Activated gamma-delta T cell treated with anti-CD3 and anti-CD28 coated beads, Interleukin-2, amount 50 U/mL, for 16 hours (primary cell): ENCODE results near the gene HOXC4.
"Not testable (repeated sequence)": the region's sequence is repeated elsewhere in the genome, so short reads cannot be mapped to it uniquely, and the experiment has no call there.

ENCODE experiments used
- DNase-seq: peaks from one replicate; pipeline ENCODE4 v3.0.0-alpha.2; 2020; ENCODE audit warnings: low read depth

HOXC4 gene

DNA sequence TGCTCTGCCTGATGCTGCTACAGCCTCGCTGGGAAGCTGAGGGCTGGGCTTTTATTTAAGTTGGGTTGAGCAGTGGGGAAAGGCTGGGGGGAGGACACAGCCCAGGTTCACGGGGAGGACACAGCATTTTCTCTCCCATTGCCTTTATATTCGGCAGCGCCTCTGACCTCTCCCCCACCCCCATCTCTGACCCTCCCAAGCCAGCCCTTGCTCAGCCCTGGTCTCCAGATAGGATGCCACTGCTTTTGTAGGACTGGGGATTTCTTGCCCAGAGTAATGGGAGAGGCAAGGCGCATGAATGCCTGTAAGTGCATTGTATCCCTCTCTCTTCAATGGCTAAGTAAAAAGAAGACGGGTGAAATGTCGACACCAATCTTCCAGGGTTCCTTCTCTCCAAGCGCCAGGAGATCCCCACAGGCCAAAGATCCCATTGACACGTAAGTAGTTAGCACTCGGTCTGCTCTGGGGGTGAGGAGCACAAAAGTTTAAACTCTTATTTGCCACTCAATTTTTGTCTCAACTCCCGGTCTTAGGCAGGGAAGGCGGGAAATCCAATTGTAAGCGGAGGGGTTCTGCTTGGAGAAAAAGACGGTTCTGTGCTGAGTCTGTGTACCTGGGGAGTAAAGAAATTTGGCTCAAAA, 4.6 kb downstream of the HOXC4 start:
- no peak for DNase-seq

DNA sequence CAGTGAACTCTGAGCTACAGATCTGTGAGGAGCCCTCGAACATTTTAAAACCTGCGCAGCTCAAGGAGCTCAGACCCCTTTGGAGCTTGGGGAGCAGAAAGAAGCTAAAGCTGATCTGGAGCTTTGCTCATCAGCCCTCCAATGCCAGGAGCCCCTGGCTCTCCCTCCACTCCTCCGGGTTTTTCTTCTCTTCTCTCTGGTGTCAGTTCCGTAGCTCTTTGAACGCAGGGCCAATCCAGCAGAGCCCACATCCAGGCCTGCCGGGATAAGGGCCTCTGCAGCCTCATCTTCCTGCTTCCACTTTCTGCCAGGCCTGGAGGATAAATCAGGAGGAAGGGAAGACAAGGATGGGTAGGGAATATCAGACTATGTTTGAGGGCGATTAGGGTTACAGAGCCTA, 6.0 kb downstream of the HOXC4 start:
- no peak for DNase-seq

DNA sequence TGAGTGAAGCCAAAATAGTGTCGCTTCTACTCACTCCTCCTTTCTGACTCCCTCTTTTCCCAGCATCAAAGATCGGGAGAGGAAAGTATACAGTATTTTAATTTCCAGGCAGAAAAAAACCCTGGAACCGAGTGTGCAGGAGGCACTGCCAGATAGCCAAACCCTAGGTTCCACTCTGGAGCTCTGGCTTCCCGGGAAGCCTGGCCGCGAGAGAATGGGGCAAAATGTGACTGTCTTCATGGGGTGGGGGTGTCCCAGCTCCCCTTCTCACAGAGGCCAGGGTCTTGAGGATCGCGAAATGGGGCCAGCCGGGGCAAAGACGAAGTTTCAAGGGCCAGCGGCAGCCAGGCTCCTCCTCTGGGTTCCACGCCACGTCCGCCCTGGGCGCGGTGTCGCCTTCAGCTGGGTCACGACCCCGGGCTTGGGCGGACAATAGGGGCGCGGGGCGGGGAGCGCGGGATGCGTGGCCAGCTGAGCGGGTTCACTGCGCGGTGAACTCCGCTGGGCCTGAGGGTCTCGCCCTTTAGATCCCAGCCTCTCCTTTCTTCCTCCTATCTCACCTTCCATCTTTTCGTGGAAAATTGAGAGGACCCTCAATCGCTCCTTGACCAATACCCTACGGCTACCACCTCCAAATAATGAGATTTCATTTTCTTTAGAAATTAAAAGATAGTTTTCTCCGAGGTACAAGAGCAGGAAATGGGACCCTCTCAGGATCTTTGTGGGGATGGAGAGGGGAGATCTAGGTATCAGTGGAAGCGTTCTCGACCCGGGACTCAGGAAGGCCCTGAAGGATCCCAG, 6.7 kb downstream of the HOXC4 start:
- no peak for DNase-seq

DNA sequence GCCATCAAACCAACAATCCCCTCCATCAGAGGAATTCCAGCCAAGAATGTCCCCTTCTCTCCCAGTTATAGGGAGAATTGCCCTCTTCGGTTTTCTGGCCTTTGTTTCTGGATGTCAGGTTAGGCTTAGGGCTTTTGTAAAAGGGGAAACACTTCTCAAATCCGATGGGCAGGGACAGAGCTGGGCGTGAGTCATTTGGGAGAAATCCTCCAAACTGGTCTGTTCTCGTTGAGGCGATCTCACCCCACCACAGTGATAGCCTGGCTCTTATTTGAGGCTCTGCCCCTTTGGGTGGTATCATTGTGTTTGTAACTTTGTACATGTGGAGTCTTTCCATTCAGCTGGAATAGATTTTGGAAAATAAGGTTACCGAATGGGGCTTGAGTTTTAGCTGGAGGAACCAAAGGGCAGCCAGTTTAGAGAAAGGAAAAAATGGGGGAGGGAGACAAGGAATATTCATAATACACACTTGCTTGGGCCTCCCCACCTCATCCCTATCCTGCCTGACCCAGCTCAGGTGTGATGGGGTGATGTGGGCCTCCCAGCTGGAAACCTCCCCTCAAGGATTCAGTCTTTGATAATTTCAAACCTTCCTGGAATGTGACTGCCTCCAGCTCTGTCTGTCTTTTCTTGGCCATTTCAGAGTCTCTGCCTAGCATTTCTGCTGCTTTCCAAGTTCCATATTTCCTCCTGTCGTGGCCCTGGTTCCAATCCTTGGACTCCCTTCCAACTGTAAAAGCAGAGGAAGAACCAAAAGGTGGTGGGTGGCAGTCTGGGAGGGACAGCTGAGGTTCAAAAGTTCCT, 7.5 kb downstream of the HOXC4 start:
- DNase-seq: no peak

DNA sequence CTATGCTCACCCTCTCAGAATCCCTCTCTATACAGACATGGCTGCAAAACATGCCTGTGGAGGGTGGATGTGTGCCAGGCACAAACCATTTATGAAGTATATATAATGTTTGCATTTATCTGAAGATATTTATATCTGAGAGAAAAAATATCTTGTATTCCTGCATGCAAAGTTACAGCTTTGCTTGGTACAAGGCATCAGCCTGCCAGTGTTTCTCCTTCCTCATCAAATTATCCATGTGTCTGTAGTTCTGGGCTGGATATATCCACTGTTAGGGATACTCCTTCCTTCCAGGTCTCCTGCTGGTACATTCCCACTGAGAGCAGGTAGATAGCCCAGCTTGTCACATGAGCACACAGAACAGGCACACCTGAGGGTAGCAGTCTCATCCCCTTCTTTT, 12.0 kb downstream of the HOXC4 start:
- DNase-seq: no peak

DNA sequence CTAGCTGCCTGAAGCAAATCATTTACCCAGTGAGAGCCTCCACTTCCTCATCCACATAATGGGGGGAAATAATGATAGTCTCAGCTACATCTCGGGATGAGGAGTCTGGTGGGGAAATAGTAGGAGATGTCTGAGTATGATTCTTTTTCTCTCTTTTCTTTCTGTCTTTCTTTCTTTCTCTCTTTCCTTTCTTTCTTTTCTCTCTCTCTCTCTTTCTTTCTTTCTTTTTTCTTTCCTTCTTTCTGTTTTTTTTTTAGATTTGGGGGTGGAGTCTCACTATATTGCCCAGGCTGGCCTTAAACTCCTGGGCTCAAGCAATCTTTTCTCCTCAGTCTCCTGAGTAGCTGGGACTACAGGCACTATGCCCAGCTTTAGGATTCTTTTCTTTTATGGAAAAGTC, 12.8 kb downstream of the HOXC4 start:
- DNase-seq: no peak

DNA sequence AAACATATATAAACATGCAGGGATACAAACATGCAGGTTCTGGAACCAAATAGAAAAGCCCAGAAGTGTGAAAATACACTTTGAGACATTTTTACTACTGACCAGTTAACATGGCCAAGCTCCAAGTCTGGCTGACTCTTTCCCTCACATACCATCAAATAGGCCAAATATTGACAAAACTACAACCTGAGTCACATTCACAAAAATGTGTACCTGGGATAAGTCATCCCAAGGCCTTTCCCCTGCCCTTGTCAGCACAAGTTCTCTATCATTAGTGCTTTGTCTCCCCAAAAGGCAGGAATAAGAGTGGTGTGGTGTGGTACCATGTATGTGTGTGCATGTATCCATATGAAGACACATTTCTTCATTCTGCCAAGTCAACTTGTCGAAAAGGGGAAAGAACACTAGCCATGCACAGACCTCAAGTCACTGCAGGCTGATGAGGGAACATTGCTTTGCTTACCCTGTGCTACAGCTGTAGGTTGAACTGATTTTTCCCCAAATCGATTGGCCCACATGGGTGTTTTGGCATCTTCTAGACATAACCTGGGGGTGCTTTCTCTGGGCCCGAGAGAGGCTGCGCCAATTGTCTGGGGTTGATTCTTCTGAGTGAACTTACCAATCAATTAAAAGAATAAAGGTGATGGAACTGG, 14.9 kb downstream of the HOXC4 start:
- DNase-seq: no peak

DNA sequence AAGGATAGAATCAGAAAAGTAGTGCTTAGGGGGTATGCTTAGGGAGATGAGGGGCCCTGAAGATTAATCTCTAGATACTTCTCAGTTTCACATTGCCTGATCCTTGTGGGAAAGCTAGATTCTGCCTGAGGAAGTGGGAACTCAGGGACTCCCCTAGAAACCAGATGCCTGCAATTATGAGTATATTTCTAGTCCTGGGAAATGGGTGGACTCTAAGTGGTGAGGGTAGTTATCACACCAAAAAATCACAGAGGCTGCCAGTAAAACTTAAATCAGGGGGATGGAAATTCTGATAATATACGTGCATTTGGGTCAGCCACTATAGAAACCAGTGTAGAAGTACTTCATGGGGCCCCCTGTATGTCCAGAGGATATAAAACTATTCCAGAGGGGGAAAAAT, 18.3 kb downstream of the HOXC4 start:
- no peak for DNase-seq

DNA sequence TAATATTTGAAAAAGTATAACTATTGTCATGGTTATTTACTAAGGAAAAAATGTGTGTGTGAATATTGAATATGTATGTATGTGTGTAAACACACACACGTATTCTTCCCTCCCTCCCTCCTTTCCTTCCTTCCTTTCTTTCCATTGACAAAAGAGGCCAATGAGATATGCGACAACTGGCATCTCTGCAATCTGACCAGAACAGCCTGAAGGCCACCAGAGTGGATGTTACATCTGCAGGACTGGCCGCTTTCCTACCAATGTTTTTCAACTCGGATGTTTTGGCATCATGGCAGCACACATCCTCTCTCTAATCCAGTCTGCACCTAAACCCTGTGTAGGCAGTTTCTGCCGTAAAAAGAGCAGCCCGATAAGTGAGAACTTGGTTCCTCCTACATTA, 20.7 kb downstream of the HOXC4 start:
- DNase-seq: no peak

DNA sequence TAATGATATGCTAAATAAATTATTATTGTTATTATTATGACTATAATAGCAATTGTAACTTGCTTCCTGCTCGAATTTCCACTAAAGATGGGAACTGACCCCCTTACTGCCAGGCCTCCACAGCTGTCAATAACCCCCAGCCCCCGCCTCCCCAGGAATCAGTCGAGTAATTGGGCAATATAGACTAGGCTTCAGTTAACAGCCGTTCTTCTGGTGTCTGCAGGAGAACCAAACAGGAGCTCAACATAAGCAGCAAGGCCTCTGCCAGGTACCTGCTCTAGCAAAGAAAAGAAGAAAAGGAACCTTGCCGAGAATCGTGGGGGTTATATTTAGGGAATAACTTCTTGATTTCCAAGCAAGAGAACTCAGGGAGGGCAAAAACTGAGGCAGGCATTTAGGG, 21.8 kb downstream of the HOXC4 start:
- no peak for DNase-seq

DNA sequence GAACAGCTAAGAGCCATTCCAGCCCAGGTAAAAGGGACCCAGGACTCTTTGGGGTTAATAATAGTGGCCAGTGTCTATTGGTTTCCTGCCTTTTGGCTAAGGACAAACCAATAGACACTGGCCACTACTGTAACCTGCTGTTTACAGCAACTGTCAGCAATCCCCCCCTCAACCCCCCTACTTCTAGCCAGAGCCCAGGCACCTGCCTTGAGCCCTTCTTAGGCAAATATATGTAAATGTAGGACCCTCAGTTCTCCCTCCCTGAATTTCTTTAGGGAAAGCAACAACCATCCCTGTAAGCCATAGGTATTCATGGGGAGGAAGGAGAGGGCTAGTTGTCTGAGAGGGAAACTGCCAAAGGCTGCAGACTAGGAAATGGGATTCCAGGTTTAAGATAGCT, 22.3 kb downstream of the HOXC4 start:
- no peak for DNase-seq

DNA sequence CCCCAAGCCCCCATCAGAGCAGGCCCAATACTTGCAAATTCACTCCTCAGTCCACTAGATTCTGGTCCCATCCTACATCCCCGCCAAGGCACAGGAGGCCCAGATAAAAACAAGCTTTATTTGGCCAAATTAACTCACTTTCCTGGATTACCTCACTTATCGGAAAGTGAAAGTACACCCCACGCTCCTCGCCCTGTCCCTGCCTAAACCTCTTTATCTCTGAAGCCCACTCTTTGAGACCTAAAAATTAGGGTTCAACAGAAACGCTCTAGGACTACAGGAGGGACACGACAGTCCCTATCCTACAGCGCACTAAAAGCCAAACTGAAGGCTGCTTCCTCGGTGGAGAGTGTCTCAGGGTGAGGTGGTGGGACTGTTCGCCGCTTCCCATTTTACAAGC, 24.2 kb downstream of the HOXC4 start:
- not testable (repeated sequence) for DNase-seq

DNA sequence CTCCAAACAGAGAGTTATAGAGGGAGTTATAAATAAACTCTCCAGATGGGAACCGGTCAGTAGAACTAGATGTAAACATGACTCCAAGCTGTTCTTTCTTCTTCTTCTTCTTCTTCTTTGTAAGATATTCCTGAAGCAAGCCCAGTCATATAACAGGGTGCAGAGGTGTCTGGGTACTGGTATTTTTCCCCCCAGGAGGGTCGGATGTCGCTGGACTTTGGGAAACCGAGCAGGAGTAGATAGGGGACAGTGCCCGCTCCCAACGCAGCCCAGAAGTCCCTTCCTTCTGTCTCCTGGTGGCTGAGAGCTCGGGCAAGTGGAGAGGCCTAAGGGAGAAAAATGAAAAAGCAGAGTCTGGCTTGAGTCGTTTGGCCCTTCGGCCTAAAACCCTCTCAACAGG, 25.5 kb downstream of the HOXC4 start:
- DNase-seq: not testable (repeated sequence)

DNA sequence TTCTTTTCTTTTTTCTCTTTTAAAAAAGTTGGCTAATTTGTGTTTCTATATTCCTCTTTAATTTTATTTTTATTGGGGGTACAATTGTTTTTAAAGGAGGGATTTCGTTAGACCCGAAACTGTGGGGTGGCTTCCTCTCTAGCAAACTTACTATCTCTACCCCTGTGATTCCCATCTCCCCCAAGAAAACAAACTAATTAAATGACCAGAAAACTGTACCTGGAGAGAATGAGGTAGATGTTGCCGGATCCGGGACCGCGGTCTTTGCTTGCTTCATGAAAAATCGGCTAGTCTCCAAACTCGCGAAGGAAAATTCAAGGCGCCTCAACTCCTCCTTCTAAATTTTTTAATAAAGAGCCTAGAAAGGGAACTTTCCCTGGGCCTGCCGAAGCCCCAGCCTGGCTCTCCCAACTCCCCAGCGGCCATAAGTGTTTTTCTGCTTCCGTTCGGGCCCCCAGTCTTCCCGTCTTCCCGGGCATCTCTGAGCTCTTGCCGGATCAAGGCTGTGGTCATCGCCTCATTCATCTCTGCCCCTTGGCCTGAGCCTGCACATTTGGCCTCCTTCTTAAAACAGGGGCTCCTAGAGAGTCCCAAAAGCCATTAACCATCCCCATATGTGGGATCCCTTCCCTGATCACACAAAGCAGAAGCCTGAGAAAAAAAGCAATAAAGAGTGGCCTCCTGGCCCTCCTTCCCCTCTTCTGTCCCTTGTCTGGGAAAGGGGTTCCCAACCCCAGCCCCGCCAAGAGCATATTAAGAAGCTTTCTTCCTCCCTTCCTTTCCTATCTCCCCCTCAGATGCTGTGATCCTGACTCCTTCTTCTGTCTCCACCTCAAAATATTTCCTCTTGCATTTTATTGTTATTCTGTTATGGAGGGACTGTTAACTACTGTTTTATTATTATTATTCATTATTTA, 26.6 kb downstream of the HOXC4 start:
- DNase-seq: not testable (repeated sequence)

DNA sequence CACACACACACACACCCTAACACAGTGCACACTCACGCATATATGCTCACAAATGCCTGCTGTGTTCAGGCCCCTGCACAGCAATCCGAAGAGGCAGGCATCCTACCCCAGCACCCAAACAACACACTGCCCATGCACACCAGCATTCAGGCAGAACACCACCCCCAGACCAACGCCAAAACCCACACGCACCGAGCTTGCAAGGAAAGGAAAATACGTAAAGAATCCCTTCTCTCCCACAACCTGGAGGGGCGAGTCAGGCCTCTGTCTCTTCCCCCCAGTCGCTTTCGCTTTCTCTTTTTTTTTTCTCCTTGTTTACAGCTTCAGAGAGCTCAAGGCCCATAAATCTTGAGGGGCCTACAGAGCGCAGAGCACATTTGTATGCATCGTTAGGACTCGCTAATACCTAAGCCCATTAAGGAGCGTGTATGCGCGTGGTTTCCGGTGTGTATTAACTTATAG, 27.4 kb downstream of the HOXC4 start:
- DNase-seq: not testable (repeated sequence)

DNA sequence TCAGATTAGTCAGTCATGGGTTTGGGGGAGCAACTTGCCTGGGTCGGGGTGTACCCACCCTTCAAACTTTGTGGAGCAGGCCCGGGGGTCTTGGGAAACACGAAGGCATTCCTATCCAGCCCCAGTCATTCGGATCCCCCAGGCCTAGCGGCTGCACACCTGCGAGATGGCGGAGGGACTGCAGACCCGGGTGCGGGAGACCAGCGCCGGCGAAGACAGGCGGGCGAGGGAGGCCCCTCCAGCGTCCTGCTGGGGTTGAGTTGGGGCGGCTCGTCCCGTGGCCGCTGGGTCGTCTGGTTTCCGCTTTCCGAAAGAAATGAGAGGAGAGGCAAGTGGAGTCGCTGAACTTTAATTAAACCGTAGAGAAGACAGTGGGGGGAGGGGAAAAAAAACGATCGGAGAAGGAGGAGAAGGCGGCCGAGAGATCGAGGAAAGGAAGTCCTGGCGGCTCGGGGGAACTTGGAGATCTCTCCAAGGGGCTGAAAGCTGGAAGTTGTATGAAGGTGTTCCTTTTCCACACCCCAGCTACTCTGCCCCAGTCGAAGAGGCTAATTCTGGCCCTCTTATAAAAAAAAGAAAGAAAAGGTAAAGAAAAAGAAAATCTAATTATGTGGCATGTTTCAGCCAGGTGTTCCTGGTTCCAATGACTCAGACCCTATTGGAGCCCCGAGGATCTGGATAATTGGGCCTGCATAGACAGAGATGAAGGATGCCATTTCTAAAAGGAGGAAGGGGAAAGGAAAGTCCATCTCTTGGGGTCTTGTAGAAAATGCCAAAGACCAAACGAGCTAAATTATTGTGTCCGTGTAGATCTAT, 28.2 kb downstream of the HOXC4 start:
- DNase-seq: not testable (repeated sequence)

DNA sequence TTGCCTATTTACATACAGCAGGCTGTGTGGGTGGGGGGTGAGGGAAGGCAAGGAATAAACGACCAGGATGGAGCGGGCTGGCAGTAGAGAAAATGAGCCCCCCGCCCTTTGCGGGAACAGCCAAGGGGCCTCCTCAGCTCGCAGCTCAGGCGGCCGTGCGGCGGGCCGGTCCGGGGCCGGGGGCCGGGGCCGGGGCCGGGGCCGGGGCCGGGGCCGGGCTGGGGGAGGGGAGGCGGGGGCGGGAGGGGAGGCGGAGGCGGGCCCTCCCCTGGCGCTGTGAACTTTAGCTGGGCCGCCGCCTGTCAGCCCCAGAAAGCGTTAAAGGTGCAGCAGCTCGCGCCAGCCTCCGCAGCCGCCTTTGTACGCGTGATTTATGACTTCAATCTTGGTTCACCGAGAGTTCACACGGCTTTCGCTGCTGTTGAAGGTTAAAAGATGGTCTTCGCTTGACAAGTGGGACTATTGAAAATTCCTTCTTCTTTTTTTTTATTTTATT, 28.8 kb downstream of the HOXC4 start:
- DNase-seq: peak; percentile 29

DNA sequence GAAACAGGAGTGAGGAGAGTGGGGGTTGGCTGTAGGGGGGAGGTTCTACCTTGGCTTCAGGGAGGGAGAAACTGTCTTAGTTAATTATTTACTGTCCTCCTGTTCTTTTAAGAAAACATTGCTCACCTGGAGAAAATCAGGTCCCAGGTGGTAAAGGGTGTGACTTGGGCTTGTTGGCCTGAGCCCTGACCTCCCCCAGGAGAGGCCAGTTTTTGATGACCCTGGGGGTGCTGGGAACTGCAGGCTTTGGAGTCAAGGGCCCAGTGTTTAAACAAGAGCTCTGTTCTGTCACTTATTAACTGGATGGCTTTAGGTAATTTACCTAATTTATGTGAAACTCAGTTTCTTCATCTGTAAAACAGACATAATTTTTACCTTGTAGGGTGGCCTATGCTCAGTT, 34.4 kb downstream of the HOXC4 start:
- DNase-seq: not testable (repeated sequence)

DNA sequence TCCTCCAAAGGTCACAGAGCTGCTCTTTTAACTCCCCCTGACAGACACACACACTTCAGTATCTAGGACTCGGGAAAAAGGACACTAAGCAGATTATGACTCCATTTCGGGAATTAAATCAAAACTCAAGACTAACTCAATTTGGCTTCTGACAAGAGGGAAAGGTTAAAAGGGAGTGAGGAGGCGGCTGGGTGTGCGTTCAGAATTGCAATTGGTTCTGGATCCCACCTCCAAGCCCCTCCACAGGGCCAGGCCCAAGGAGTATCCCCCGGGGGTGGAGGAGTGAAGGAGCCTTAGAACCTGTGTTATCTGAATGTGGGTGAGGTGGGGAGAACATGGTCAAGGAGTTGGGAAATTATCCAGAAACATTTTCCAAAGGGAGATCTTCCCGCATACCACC, 35.8 kb downstream of the HOXC4 start:
- DNase-seq: not testable (repeated sequence)

DNA sequence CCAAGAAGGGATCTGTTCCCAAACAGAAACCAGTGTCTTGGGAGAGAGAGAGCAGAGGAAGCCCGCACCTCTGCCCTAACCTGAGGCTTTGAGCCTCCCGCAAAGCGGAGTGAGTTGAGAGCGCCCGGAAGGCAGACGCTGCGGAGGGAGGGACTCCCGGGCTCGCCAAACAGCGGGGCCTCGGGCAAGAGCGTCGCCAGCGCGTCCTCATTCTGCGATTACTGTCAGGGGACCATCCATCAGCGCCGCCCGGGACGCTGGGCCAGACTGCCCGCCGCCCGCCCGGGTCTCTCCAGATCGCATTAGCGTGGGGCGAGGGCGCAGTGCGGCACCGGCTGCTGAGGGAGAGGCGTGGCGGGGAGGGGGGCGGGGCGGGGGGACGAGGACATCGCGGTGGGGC, 36.7 kb downstream of the HOXC4 start:
- not testable (repeated sequence) for DNase-seq
